HG03457 (cell line): Measurements from ENCODE around the gene WNK2.

ENCODE experiments used
- ATAC-seq: cut with Tn5 transposase; IDR thresholded peaks from one replicate; pipeline ENCODE4 v1.9.1; 2021; ENCODE audit warnings: moderate number of reproducible peaks; ENCODE audit not compliant: unreplicated experiment

Gene WNK2

GRCh38 chr9:93212409-93212808 is 28.5 kb downstream of the WNK2 start:
- ATAC-seq: no peak

- ATAC-seq: no peak
These were observed 32.1 kb downstream of the WNK2 start for GRCh38 chr9:93216073-93216365.

GRCh38 chr9:93217706-93218105 is 33.8 kb downstream of the WNK2 start:
- no peak for ATAC-seq

- ATAC-seq: no peak
These were observed 34.2 kb downstream of the WNK2 start for GRCh38 chr9:93218161-93218560.

GRCh38 chr9:93218671-93219420 is 34.9 kb downstream of the WNK2 start:
- no peak for ATAC-seq

GRCh38 chr9:93219692-93220091 is 35.8 kb downstream of the WNK2 start:
- no peak for ATAC-seq

GRCh38 chr9:93220627-93221026 is 36.7 kb downstream of the WNK2 start:
- ATAC-seq: no peak

- ATAC-seq: no peak
These were observed 37.1 kb downstream of the WNK2 start for GRCh38 chr9:93221044-93221443.

- ATAC-seq: no peak
These were observed 38.9 kb downstream of the WNK2 start for GRCh38 chr9:93222890-93223259.

GRCh38 chr9:93223260-93224180 is 39.6 kb downstream of the WNK2 start:
- ATAC-seq: no peak

- ATAC-seq: no peak
These were observed 40.7 kb downstream of the WNK2 start for GRCh38 chr9:93224591-93224990.

GRCh38 chr9:93225417-93225816 is 41.5 kb downstream of the WNK2 start:
- no peak for ATAC-seq

GRCh38 chr9:93225892-93226291 is 42.0 kb downstream of the WNK2 start:
- ATAC-seq: no peak

- no peak for ATAC-seq
These were observed 42.9 kb downstream of the WNK2 start for GRCh38 chr9:93226819-93227218.

GRCh38 chr9:93228030-93228429 is 44.1 kb downstream of the WNK2 start:
- ATAC-seq: no peak

- ATAC-seq: no peak
These were observed 44.5 kb downstream of the WNK2 start for GRCh38 chr9:93228453-93228852.

GRCh38 chr9:93229636-93230035 is 45.7 kb downstream of the WNK2 start:
- ATAC-seq: no peak

GRCh38 chr9:93230185-93230584 is 46.2 kb downstream of the WNK2 start:
- ATAC-seq: no peak

- no peak for ATAC-seq
These were observed 46.7 kb downstream of the WNK2 start for GRCh38 chr9:93230601-93231000.

- ATAC-seq: no peak
These were observed 47.3 kb downstream of the WNK2 start for GRCh38 chr9:93231121-93231694.

GRCh38 chr9:93231716-93232115 is 47.8 kb downstream of the WNK2 start:
- ATAC-seq: no peak

GRCh38 chr9:93232388-93232960 is 48.5 kb downstream of the WNK2 start:
- no peak for ATAC-seq
